WTC11 (cell line): Measurements from ENCODE around the gene IDH3G. TPM values are rescaled to one million over a fixed set of nuclear protein-coding genes. Genes with fewer than 3 reads are reported as not detected.

Experiments used
- ATAC-seq: fragments of 200-7000 bp; cut with Tn5 transposase; 2 replicates; pipeline ENCODE4 v1.10.0; 2021; ENCODE audit warnings: mild to moderate bottlenecking, moderate library complexity
- CTCF ChIA-PET: fragments of 300-600 bp; sonication (Branson Sonifier 250); formaldehyde crosslinking; loops from one replicate; lab custom pipeline; 2021; ENCODE audit warnings: antibody characterized with exemption; lab: Charles Lee
- POLR2A ChIA-PET: fragments of 350-600 bp; sonication (Branson Sonifier 250); formaldehyde crosslinking; loops from one replicate; lab custom pipeline; 2021; ENCODE audit warnings: antibody characterized with exemption; lab: Charles Lee
- DNase-seq: peaks from one replicate; pipeline ENCODE4 v3.0.0; 2021; ENCODE audit warnings: low spot score
- H3K27ac Mint-ChIP-seq: 2 replicates; pipeline ENCODE4 v1.8.0; 2021; ENCODE audit warnings: mixed read lengths
- H3K27me3 Mint-ChIP-seq: 2 replicates; pipeline ENCODE4 v1.8.0; 2021; ENCODE audit warnings: low read depth, mild to moderate bottlenecking, moderate library complexity, mixed read lengths
- H3K36me3 Mint-ChIP-seq: 2 replicates; pipeline ENCODE4 v1.8.0; 2021; ENCODE audit warnings: mixed read lengths
- H3K4me1 Mint-ChIP-seq: 2 replicates; pipeline ENCODE4 v1.8.0; 2022; ENCODE audit warnings: mixed read lengths
- H3K4me3 Mint-ChIP-seq: 2 replicates; pipeline ENCODE4 v1.8.0; 2021; ENCODE audit warnings: mild to moderate bottlenecking, moderate library complexity, mixed read lengths
- H3K9me3 Mint-ChIP-seq: 2 replicates; pipeline ENCODE4 v1.8.0; 2021; ENCODE audit warnings: mixed read lengths
- ATF6 ChIP-seq: sonication (generic); formaldehyde crosslinking; IDR thresholded peaks from 2 replicates; pipeline ENCODE4 v1.8.1; 2023; ENCODE audit warnings: mild to moderate bottlenecking, missing genetic modification reagents
- ELF4 ChIP-seq: sonication (generic); formaldehyde crosslinking; IDR thresholded peaks from 2 replicates; pipeline ENCODE4 v1.8.1; 2022; ENCODE audit warnings: low read depth, mild to moderate bottlenecking, moderate library complexity, missing genetic modification reagents
- EMX1 ChIP-seq: fragments of 250-450 bp; sonication (Bioruptor Pico); IDR thresholded peaks from 2 replicates; pipeline ENCODE4 v1.8.0; 2021; ENCODE audit warnings: mild to moderate bottlenecking
- GTF2I ChIP-seq: fragments of 250-450 bp; sonication (Bioruptor Pico); conservative IDR thresholded peaks from 2 replicates; pipeline ENCODE4 v1.4.0; 2021; ENCODE audit warnings: mild to moderate bottlenecking
- IRF1 ChIP-seq: sonication (generic); formaldehyde crosslinking; IDR thresholded peaks from 2 replicates; pipeline ENCODE4 v1.8.0; 2023; ENCODE audit warnings: missing genetic modification reagents
- JUN ChIP-seq: sonication (generic); formaldehyde crosslinking; IDR thresholded peaks from 2 replicates; pipeline ENCODE4 v1.8.0; 2023; ENCODE audit warnings: mild to moderate bottlenecking, missing genetic modification reagents
- NFYB ChIP-seq: sonication (generic); formaldehyde crosslinking; conservative IDR thresholded peaks from 2 replicates; pipeline ENCODE4 v1.8.0; 2022; ENCODE audit warnings: low read depth, missing genetic modification reagents
- NR3C1 ChIP-seq: sonication (generic); formaldehyde crosslinking; conservative IDR thresholded peaks from 2 replicates; pipeline ENCODE4 v1.8.1; 2023; ENCODE audit warnings: low read depth, mild to moderate bottlenecking, missing genetic modification reagents
- OVOL2 ChIP-seq: fragments of 250-450 bp; sonication (Bioruptor Pico); IDR thresholded peaks from 2 replicates; pipeline ENCODE4 v1.9.0; 2021; ENCODE audit warnings: mild to moderate bottlenecking, borderline replicate concordance
- PREB ChIP-seq: sonication (generic); formaldehyde crosslinking; IDR thresholded peaks from 2 replicates; pipeline ENCODE4 v1.8.1; 2022; ENCODE audit warnings: mild to moderate bottlenecking, missing genetic modification reagents, moderate library complexity, borderline replicate concordance
- SMAD3 ChIP-seq: sonication (generic); formaldehyde crosslinking; IDR thresholded peaks from 2 replicates; pipeline ENCODE4 v1.8.0; 2022; ENCODE audit warnings: missing genetic modification reagents, mild to moderate bottlenecking, borderline replicate concordance
- STAT6 ChIP-seq: sonication (generic); formaldehyde crosslinking; conservative IDR thresholded peaks from 2 replicates; pipeline ENCODE4 v1.8.1; 2023; ENCODE audit warnings: mild to moderate bottlenecking, low read depth, missing genetic modification reagents, moderate library complexity
- TCF7 ChIP-seq: sonication (generic); formaldehyde crosslinking; IDR thresholded peaks from 2 replicates; pipeline ENCODE4 v1.8.0; 2022; ENCODE audit warnings: mild to moderate bottlenecking, low read depth, missing genetic modification reagents, moderate library complexity
- TEAD1 ChIP-seq: sonication (generic); formaldehyde crosslinking; IDR thresholded peaks from 2 replicates; pipeline ENCODE4 v1.8.0; 2022; ENCODE audit warnings: mild to moderate bottlenecking, missing genetic modification reagents
- USF1 ChIP-seq: sonication (generic); formaldehyde crosslinking; IDR thresholded peaks from 2 replicates; pipeline ENCODE4 v1.8.0; 2022; ENCODE audit warnings: mild to moderate bottlenecking, missing genetic modification reagents
- ZBTB21 ChIP-seq: sonication (generic); formaldehyde crosslinking; IDR thresholded peaks from 2 replicates; pipeline ENCODE4 v1.8.1; 2023; ENCODE audit warnings: mild to moderate bottlenecking, missing genetic modification reagents, borderline replicate concordance
- ZNF512 ChIP-seq: sonication (generic); formaldehyde crosslinking; IDR thresholded peaks from 2 replicates; pipeline ENCODE4 v1.8.1; 2022; ENCODE audit warnings: missing genetic modification reagents, borderline replicate concordance
- total RNA-seq: library from RNA; stranded (reverse); gene quantifications from 3 replicates; pipeline ENCODE4 v1.2.3, GENCODE V29; 2021

Gene IDH3G
- total RNA-seq, 1 experiment from 2014 or later, result 52.4 TPM

- no peaks in the 10 kb centered on the region; the same call in 1 of the 2 replicates for H3K4me1 Mint-ChIP-seq
- H3K27me3 Mint-ChIP-seq, result no peaks in the 10 kb centered on the region
- CTCF ChIA-PET, result interaction anchor here (0.9 to 1.1 kb wide), 3 partner anchors 12 to 165 kb away, joined by 5 to 6 read pairs (median 5); partner anchors contain the start of genes IDH3G and SSR4
Measured at GRCh38 chrX:153782313-153782712, 11.9 kb downstream of the IDH3G start.

GRCh38 chrX:153781428-153782047 is 12.6 kb downstream of the IDH3G start:
- no peak for ATAC-seq
- Mint-ChIP-seq H3K27ac (no peak overlapping the region), H3K36me3 (peaks cover 2% of the 10 kb centered on the region), H3K4me3 (no peak overlapping the region), H3K9me3 (no peaks in the 10 kb centered on the region), H3K4me1 (no peaks in the 10 kb centered on the region; the same call in 1 of the 2 replicates), H3K27me3 (no peaks in the 10 kb centered on the region)
- no peak for DNase-seq
- no peak for TF ChIP-seq STAT6 (CRISPR knock-in tag)
- ChIA-PET POLR2A (no interaction called here), CTCF (interaction anchor here (0.9 to 1.4 kb wide), 3 partner anchors 13 to 166 kb away, joined by 3 to 5 read pairs (median 4); partner anchors contain the start of gene PLXNB3)

More at GRCh38 chrX:153782313-153782712, 11.9 kb downstream of the IDH3G start:
- no peak for TF ChIP-seq JUN (CRISPR knock-in tag)
- no peak for TF ChIP-seq NR3C1
- no peak for TF ChIP-seq ZBTB21 (CRISPR knock-in tag)
- TF ChIP-seq IRF1, result no peak
- TF ChIP-seq NFYB (CRISPR knock-in tag), result no peak
- TF ChIP-seq SMAD3 (CRISPR knock-in tag), result no peak
- no peak for TF ChIP-seq ATF6 (CRISPR knock-in tag)
- TF ChIP-seq TEAD1, result no peak
- no peak for TF ChIP-seq ELF4
- no peak for TF ChIP-seq GTF2I (CRISPR knock-in tag)
- TF ChIP-seq TCF7, result no peak
- no peak for TF ChIP-seq EMX1 (CRISPR knock-in tag)
- TF ChIP-seq OVOL2, result no peak
- no peak for TF ChIP-seq PREB (CRISPR knock-in tag)
- TF ChIP-seq USF1 (CRISPR knock-in tag), result no peak
- no peak for TF ChIP-seq ZNF512 (CRISPR knock-in tag)
- TF ChIP-seq, all 79 proteins: peak for 0
- DNase-seq (peak; percentile 48), ATAC-seq (peak; percentile 36)
- H3K4me3 Mint-ChIP-seq, result no peak overlapping the region
- POLR2A ChIA-PET, result no interaction called here
- H3K9me3 Mint-ChIP-seq, result no peaks in the 10 kb centered on the region
- H3K36me3 Mint-ChIP-seq, result peaks cover 3% of the 10 kb centered on the region
- no peak overlapping the region for H3K27ac Mint-ChIP-seq
